GM19240 (cell line): Measurements from ENCODE around the gene CCDC102B.
"Not testable (repeated sequence)": the region's sequence is repeated elsewhere in the genome, so short reads cannot be mapped to it uniquely, and the experiment has no call there.

Source experiments
- DNase-seq: peaks from one replicate; pipeline ENCODE4 v3.0.0; 2011; ENCODE audit warnings: low spot score; ENCODE audit not compliant: insufficient read length

CCDC102B gene

DNA sequence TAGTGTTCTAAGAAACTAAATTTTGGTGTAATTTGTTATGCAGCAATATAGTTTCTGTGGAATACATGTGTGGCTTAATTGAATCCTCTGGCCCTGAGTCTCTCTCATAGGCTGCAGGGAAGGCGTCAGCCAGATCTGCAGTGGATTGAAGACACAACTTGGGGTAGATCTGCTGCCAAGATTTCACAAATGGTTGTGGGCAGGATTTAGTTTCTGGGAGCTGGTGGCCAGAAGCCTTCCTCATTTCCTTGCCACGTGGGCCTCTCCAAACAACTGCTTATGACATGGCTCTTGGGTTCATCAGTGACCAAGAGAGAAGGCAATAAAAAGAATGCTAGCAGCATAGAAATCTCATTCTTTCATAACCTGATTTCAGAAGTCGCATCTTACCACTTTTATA lies 28.2 kb downstream of the CCDC102B start:
- DNase-seq, result no peak

DNA sequence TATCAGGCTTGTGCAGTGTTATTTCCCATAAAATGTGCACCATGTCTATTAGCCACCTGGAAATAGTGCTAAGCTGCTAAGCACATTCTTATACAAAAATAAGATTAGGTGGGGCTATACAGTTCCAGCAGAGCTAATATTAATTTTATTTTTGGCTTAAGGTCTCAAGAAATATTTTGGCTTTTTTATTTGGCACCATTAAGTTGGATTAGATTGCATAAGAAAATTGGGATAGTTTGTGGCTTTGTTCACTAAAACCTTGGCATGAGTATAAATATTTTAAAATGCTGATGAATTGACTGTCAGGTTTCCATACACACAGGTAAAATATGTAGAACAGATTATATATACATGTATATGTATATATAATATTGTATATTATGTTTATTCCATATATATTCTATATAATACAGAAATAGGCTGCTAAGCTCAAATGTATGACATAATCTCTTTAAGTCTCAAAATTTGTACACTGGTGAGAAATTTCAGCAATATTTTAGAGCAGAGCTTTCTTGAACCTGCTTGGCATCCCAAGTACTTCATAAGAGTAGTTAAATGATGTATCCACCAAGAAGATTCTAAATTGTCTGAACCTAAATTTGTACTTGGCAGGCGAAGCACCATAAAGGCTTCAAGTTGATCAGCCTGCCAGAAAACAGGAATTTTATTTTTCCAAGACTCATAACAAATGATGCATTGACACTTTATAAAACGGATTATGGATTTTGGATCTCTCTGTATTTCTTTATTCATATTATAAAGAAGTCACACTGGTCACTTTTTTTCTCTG lies 32.6 kb downstream of the CCDC102B start:
- DNase-seq, result no peak

DNA sequence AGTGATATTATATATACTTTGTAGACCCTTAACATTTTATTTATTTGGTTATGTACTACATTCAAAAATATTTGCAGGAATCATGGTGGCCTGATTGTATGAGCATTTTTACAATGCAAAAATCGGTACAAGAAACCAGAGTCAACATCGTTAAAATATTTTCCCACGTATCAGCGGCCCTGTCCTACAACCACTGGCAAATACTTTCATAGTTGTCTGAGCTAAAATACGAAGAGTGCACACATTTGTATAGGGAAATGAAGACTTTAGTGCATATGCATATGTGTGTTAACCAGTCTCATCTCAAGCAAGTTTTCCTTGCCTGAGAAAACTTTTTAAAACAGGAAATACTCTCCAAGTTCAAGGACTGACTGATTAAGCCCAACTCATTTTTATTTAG lies 35.9 kb downstream of the CCDC102B start:
- DNase-seq, result no peak

DNA sequence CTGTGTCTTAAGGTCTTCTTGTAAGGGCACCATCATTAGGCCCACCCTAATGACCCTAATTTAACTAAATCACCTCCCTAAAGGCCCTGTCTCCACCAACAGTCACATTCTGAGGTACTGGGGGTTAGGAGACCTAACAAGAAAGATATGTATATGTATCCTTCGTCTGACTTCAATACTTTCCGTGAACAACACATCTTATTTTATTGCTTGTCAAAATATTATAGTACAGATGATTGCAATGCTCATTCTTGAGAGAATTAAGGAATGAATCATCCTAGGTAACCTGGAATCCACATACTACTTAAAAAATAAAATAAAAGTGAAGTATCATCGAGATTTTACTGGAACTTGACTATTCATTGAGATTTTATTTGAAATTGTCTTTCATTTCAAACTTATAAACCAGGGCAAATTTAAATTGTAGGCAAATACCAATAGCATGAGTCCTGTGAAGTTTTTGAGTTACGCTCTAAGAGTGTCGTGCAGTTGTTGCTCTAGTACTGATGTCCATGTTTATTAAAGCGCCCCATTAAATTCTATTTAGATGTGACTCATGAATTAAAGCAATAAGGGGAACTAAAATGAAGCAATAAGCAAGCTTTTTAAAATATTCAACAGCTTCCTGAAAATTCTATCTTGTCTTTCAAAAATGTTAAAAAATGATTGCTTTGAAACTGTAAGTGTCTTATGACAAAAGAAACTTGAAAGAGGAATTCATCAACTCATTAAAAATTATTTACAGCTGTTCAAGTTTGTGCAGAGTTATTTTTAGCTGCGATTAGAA lies 40.0 kb downstream of the CCDC102B start:
- no peak for DNase-seq

DNA sequence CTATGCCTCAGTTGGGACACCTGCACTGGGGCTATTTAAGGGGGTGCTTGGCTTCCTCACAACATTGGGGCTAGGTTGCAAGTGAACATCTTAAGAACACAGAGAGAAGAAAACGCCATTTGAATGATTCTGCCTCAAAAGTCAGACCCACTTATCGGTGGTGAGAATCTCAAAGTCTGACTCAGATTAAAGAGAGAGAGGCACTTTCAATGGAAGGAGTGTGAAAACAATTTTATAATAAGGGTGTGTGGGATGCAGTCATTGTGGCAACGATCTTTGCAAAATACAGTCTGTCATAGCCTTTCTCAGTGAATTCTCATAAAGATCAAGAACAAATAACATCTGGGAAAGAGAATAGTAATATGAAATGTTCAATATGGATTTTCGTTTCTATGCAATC lies 41.8 kb downstream of the CCDC102B start:
- no peak for DNase-seq

DNA sequence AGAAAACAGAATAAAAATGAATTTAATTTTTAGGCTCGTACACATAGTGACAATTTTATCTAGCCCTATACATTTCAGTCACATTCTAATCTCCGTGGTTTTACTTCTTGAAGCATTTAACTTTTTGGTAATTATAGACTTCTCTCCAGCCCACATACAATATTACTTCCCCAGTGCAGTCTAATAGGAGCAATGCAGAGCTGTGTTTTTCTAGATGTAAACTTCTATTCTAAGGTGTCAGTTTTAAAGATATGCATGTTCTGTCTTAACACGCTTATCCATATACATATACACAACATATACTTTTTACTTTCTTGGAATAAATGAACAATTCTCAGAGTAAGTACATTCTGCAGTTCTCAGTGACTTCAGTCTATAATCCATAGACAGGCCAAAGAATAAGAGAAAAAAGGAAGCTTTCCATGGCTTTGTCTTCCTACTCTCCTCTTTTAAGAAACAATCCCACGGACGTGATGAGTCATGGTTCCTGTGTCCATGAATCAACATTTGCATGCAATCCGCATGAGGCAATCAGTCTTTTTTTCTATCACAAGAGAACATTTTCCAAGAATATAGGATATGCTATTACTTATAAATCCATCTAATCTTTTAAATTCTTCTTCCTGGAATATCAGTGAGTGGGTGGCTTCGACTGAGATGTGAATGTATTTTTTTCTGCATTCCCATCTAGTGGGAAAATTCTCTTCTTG lies 42.8 kb downstream of the CCDC102B start:
- no peak for DNase-seq

DNA sequence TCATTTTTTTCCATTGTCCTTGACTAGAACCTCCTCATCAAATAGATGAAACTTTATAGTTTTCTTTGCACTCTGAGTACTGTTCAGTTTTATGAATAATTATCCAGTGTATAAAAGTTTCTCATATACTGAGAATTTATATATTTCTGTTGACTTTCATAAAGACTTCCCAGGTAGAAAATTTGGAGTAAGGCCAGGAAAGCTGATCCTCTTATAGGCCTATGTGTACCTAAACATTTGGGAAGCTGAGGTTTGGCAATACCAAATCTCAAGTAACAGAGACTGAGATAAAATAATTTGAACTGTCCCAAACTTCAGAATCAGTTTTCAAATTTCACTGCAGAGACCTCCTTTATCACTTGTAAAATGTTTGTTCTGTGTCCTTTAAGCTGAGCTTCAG lies 43.4 kb downstream of the CCDC102B start:
- DNase-seq, result no peak

DNA sequence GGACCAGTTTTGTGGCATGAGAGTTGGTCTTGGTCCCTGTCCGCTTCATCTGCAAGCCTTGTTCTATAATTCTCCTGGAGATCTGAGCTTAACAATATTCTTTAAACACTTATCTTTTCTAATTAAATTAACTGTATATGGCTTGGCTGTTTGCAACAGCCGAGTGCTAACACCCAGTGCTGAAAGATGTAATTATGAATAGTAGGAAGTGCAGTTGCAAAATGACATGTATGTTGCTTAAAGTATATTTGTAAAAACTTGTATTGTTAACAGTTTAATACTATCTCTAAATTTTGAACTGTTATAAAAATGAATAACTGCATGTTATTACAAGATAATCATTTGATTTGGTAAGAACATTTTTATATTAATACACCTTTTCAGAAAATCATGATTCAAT lies 45.1 kb downstream of the CCDC102B start:
- DNase-seq, result no peak

DNA sequence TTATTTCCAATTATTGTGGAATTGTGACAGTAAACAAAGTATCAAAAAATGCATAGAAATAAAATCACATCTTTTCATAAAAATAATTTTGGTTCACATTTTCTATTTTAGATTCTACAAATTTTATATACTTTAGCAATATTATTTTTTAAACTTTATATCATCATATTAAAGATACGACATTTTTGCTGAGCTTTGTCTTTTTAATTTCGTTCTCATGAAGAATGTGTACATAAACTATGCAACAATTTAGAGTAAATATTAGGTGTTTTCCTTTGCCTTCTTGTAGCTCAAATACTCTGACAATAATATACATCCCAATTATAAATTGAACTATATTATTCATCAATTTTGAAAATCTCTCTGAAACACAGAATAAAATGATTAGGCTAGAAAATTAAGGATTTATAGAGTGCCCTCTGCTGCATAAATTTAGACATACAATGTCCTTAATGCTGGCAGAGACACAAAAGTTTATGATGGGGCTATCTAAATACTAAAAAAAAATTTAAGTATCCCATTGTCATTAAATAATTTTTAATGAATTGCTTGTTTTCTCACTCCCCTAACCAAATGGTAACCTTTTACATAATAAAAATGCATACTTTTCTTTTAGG lies 45.7 kb downstream of the CCDC102B start:
- no peak for DNase-seq

DNA sequence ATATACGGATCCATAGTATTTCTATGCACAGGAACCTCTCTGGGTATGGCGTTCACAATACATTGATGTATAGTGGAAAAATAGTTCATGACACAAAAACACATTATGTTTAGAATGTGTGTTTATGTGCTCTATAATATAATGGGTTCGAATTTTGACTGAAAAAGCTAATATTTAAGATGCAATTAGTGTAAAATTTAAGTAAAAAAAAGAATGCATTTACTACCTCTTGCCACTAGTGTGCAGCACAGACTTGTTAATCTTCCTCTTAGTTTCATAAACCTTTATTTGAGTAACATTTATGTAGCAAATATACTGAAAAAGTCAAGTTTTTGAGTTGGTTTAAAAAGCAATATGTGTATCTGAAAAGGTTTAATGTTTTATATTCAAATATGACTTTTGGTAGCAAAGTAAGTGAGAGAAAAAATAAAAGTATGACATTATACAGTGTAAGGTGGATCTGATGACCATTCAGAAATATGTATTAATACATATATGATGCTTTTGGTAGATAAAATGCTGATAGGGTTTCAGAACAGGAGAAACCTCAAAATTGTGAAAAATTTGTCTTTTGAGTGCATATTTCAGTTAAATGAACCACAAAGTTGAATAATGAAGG lies 49.4 kb downstream of the CCDC102B start:
- no peak for DNase-seq

DNA sequence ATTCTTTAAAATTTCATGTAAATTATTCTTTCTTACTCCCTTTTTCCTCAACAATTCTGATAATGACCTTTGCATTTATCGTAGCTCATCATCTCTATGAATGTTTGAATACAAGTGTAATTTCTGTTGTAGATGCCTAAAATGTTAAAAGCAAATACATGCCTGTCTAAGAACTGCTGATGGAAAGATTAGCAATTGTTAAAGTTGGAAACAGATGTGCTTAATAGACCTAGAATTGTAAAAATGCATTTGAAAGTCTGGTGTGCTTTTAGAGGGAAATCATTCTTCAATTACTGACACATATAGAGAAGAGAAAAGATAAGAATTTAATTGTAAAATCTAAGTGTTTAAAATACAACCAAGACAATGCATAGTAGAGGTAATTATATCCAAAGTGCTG lies 50.4 kb downstream of the CCDC102B start:
- DNase-seq, result no peak

DNA sequence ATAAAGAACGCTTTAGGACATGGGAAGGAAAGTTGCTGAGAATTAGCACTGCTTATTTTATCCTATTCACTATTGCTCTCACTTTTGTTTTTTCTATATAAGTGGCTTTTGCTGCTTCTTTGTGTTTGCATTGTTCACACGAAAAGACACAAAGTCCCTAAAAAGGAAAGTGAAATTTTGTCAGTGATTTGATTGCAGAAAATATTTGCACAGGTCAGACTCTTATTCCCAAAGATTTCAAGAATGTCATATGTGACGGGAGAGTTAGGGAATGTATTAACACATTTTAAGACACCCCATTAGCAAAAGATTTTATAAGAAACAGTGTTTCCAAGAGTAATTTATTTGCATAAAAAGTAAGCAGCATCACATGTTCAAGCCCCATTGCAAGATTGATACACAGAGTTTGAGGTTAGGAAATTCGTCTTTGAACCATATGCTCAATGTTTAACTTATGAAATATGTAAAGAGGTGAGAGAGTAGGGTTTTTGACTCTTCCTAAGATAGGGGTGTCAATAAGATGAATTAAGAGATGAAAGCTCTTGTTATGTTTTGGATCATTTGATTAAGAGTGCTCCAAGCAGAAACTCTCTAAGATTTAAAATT lies 57.0 kb downstream of the CCDC102B start:
- no peak for DNase-seq

DNA sequence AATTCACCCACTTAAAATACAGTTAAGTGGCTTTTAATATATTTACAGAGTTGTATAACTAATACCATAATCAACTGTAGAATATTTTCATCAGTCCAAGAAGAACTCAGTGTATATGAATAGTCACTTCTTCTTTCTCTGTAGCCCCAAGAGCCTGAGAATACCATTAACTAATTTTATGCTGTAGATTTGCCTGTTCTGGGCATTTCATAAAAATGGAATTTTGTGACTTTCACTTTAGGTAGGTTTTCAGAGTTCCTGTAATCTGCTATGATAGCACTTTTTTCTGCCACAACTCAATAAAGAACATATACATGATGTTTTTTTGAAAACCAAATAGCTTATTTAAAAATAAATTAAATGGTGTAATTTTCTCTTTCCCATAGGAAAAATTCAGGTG lies 57.6 kb downstream of the CCDC102B start:
- no peak for DNase-seq

DNA sequence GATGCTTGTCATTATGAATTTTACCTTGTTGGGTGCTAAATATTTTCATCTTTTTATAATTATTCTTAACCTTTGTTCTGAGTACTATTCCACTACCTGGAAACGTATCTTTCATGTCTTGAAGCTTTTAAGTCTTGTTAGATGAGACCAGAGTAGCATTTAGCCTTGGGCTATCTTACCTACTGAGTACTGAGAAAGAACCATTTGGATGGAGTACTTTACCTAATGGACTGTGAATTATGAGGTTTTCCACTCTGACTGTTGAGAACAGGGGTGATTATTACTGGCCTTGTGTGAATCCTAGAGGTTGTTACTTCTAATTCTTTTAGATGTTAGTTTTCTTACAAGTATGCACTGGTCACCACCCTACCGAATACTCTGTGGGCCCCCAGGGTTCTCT lies 63.5 kb downstream of the CCDC102B start:
- no peak for DNase-seq

DNA sequence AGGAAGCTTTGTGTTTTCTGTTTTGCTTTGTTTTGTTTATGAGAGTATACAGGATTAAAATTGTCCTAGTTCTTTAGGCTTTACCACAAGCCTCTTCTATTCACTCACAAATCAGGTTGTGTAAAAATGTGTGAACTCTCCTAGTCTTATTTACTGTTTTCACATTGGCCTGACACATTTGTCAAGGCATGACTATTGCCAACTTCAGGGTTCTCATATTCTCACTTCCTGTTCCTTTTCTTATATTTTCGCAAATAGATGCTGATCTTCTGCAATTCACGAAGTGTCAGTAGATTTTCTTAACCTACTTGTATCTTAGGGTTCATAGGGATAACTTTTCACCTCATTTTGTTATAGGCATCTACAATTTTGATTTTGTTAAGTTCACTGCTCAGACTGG lies 67.1 kb downstream of the CCDC102B start:
- no peak for DNase-seq

DNA sequence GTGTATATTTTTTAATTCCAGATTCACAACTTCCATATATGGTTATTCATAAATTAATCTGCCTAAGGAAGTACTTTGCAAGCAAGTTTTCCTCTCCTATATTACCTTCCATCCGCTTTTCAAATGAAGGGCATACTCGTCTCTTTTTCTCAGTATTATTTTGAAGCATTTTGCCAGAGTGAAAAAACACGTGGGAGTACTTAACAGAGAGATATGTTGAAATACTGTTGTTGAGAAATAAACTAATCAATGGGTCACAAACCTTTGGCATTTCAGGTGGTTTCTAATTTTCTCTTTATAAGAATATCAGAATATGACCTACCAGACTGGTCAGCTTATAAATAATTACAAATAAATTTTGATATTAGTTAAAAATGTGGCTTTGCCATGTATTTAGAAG lies 67.6 kb downstream of the CCDC102B start:
- DNase-seq, result no peak

DNA sequence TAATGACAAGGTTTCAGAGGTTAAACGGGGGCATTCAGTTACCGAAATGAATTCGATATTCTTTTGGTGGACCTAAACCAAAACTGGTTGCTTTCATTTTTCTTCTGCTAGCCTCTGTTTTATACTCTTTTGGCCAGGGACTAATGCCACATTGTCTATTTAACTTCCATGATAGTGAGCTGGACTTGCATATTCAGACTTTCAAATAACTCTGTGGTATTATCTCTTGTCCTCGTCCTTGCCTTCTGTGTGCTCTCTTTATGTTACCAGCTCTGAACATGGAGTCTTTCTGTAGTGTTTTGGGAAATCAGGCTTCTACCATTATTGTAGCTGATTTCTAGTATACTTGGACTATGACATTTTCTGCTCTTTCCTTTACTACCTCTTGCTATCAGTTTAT lies 75.1 kb downstream of the CCDC102B start:
- DNase-seq, result no peak

DNA sequence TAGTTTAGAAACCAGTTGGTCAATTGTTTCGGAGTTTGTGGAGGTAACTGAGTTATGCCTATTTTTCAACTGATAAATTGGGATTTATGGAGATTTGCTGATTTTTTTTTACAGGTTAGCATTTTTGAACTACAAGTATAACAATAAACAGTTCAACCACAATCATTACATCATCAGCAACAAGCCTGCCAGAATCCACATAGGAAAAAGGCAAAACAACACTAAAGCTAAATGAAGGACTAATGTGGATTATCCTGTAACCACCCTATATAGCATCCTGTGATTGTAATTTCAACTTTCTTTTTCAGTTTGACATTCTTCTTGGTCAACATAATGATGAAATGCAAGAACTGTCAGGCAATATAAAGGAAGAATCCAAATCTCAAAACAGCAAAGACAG lies 76.5 kb downstream of the CCDC102B start:
- DNase-seq, result no peak

DNA sequence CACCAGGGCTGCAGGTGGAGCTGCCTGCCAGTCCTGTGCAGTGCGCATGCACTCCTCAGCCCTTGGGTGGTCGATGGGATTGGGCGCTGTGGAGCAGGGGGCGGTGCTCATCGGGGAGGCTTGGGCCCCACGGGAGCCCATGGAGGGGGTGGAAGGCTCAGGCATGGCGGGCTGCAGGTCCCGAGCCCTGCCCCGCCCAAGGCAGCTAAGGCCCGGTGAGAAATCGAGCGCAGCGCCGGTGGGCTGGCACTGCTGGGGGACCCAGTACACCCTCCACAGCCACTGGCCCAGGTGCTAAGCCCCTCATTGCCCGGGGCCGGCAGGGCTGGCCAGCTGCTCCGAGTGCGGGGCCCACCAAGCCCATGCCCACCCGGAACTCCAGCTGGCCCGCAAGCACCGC lies 82.1 kb downstream of the CCDC102B start:
- not testable (repeated sequence) for DNase-seq

DNA sequence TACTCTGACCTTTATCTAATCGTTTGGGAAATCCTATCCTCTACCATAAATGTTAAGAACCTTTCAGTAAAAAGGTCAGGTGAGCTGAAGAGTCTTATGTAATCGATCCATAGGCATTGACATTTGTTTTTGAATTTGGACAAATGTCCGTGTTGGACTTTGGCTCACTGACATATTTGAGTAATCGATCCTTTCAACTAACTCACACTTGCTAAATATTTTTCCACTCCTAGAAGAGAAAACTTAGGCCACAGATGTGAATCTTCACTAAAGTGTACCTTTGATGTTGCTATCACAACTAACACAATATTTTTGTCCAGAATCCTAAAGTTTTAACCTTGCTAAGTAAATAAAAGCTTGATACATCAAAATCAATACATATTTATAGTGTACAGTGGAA lies 89.5 kb downstream of the CCDC102B start:
- DNase-seq, result no peak

DNA sequence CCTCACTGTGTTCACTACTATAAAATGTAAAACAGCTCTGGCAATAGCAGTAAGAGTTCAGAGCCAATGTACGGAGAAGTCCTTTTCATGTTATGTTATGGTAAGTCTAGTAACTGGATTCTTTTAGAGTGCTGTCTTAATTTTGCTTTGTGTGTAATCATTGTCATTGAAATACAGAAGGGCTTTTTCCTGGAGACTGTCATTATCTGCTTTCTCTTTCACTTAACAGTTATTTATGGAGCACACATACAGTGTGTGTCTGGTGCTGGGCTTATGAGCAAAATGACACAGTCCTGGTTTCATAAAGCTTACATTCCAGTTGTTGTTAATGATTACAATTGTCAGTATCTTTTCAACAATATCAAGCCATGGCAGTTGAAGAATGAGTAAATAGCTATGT lies 95.5 kb downstream of the CCDC102B start:
- no peak for DNase-seq
